Breast epithelium (tissue), 3 donors: ENCODE data around the gene AAGAB.

ENCODE experiments used
- CTCF ChIP-seq, 3 donors: fragments of 450-650 bp; IDR thresholded peaks; one replicate each; pipeline ENCODE4 v1.5.1; 2016 to 2017; ENCODE audit warnings: antibody characterized with exemption in 3 of 3, mild to moderate bottlenecking in 3 of 3, moderate library complexity in 3 of 3
- POLR2A ChIP-seq: fragments of 450-650 bp; IDR thresholded peaks from one replicate; pipeline ENCODE4 v1.6.1; 2016; ENCODE audit warnings: antibody characterized with exemption, mild to moderate bottlenecking, moderate library complexity

DNA sequence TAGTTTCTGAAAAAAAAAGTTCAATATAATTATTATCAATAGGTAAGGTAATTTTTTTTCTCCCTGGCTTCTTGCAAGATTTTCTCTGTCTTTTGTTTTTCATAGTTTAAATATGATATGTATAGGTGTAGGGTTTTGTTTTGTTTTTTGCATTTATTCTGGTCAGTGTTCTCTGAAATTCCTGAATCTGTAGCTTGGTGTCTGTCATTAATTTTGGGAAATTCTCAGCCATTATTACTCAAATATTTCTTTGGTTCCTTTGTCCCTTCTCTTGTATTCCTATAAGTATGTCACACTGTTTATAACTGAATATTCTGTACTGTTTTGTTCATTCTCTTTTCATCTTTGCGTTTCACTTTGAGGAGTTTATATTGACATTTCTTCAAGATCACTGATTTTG is 22.2 kb upstream of the AAGAB start:
- TF ChIP-seq CTCF (IDR thresholded peaks at IDR 0.05) (no peak), POLR2A (no peak)
